H9 (cell line): ENCODE data around the gene DNM2. TPM values are rescaled to one million over a fixed set of nuclear protein-coding genes. Genes with fewer than 3 reads are reported as not detected.

ENCODE experiments used
- DNase-seq: peaks from one replicate; pipeline ENCODE4 v3.0.0-alpha.2; 2017
- H2AFZ ChIP-seq: one replicate; pipeline ENCODE4 v1.6.1; 2013; ENCODE audit warnings: mild to moderate bottlenecking, low read length, control low read depth, moderate library complexity
- H2AK5ac ChIP-seq: 2 replicates; pipeline ENCODE4 v1.6.1; 2013; ENCODE audit warnings: low read length, control low read depth, mixed read lengths; ENCODE audit not compliant: insufficient read length
- H2BK120ac ChIP-seq: one replicate; pipeline ENCODE4 v1.6.1; 2013; ENCODE audit warnings: low read depth, mild to moderate bottlenecking, low read length, control low read depth, inconsistent platforms; ENCODE audit not compliant: poor library complexity, severe bottlenecking
- H2BK12ac ChIP-seq: 2 replicates; pipeline ENCODE4 v1.6.1; 2013; ENCODE audit warnings: low read length, control low read depth, mixed read lengths, low read depth; ENCODE audit not compliant: insufficient read length
- H2BK15ac ChIP-seq: 2 replicates; pipeline ENCODE4 v1.6.1; 2013; ENCODE audit warnings: low read depth, low read length, control low read depth
- H2BK20ac ChIP-seq: one replicate; pipeline ENCODE4 v1.6.1; 2013; ENCODE audit warnings: low read depth, mild to moderate bottlenecking, low read length, control low read depth, inconsistent platforms; ENCODE audit not compliant: poor library complexity, severe bottlenecking
- H2BK5ac ChIP-seq: 2 replicates; pipeline ENCODE4 v1.6.1; 2013; ENCODE audit warnings: low read length, control low read depth, mixed read lengths; ENCODE audit not compliant: insufficient read length
- H3K14ac ChIP-seq: 2 replicates; pipeline ENCODE4 v1.6.1; 2013; ENCODE audit warnings: low read length, control low read depth; ENCODE audit not compliant: insufficient read depth
- H3K18ac ChIP-seq: 2 replicates; pipeline ENCODE4 v1.6.1; 2013; ENCODE audit warnings: low read depth, mild to moderate bottlenecking, mixed read lengths, low read length, control low read depth; ENCODE audit not compliant: insufficient read length
- H3K23ac ChIP-seq: 2 replicates; pipeline ENCODE4 v1.6.1; 2013; ENCODE audit warnings: low read length, control low read depth, mixed read lengths, low read depth; ENCODE audit not compliant: insufficient read length
- H3K23me2 ChIP-seq: 2 replicates; pipeline ENCODE4 v1.6.1; 2013; ENCODE audit warnings: low read depth, mild to moderate bottlenecking, mixed read lengths, low read length, control low read depth; ENCODE audit not compliant: insufficient read length, poor library complexity, severe bottlenecking
- H3K27ac ChIP-seq: 2 replicates; pipeline ENCODE4 v1.5.1; 2013; ENCODE audit warnings: low read length, control low read depth, mixed read lengths, low read depth; ENCODE audit not compliant: insufficient read length
- H3K27me3 ChIP-seq: 2 replicates; pipeline ENCODE4 v1.6.1; 2013; ENCODE audit warnings: low read length, control low read depth, inconsistent platforms; ENCODE audit not compliant: insufficient read depth
- H3K4ac ChIP-seq: 2 replicates; pipeline ENCODE4 v1.6.1; 2013; ENCODE audit warnings: low read depth, mild to moderate bottlenecking, control low read depth, inconsistent platforms, low read length, moderate library complexity
- H3K4me1 ChIP-seq: 2 replicates; pipeline ENCODE4 v1.6.1; 2013; ENCODE audit warnings: low read length, control low read depth, inconsistent platforms; ENCODE audit not compliant: insufficient read depth
- H3K4me2 ChIP-seq: 2 replicates; pipeline ENCODE4 v1.6.1; 2013; ENCODE audit warnings: low read length, control low read depth, mixed read lengths; ENCODE audit not compliant: insufficient read length, insufficient read depth
- H3K56ac ChIP-seq: 2 replicates; pipeline ENCODE4 v1.6.1; 2013; ENCODE audit warnings: low read depth, mild to moderate bottlenecking, mixed read lengths, low read length, control low read depth; ENCODE audit not compliant: insufficient read length
- H3K79me1 ChIP-seq: 2 replicates; pipeline ENCODE4 v1.6.1; 2013; ENCODE audit warnings: low read depth, mild to moderate bottlenecking, moderate library complexity, low read length, control low read depth, inconsistent platforms; ENCODE audit not compliant: insufficient read depth, poor library complexity, severe bottlenecking
- H3K79me2 ChIP-seq: 2 replicates; pipeline ENCODE4 v1.6.1; 2013; ENCODE audit warnings: low read length, control low read depth, inconsistent platforms; ENCODE audit not compliant: insufficient read depth
- H3K9ac ChIP-seq: 2 replicates; pipeline ENCODE4 v1.6.1; 2013; ENCODE audit warnings: low read length, control low read depth, mixed read lengths; ENCODE audit not compliant: insufficient read length; ENCODE audit errors: extremely low read depth
- H3K9me3 ChIP-seq: one replicate; pipeline ENCODE4 v1.6.1; 2013; ENCODE audit warnings: low read depth, low read length, inconsistent platforms; ENCODE audit not compliant: control insufficient read depth
- H3T11ph ChIP-seq: one replicate; pipeline ENCODE4 v1.6.1; 2013; ENCODE audit warnings: mild to moderate bottlenecking, low read length, control low read depth, inconsistent platforms
- H4K20me1 ChIP-seq: one replicate; pipeline ENCODE4 v1.6.1; 2013; ENCODE audit not compliant: control insufficient read depth, insufficient read length, insufficient read depth
- H4K5ac ChIP-seq: 2 replicates; pipeline ENCODE4 v1.6.1; 2013; ENCODE audit warnings: low read depth, mild to moderate bottlenecking, mixed read lengths, low read length, control low read depth; ENCODE audit not compliant: insufficient read length
- H4K8ac ChIP-seq: replicated peaks from 2 replicates; pipeline ENCODE4 v1.6.1; 2013; ENCODE audit warnings: low read length, control low read depth, mixed read lengths, low read depth; ENCODE audit not compliant: insufficient read length
- H4K91ac ChIP-seq: 2 replicates; pipeline ENCODE4 v1.6.1; 2013; ENCODE audit warnings: low read depth, mild to moderate bottlenecking, moderate library complexity, mixed read lengths, low read length, control low read depth; ENCODE audit not compliant: insufficient read length
- H3K27ac Mint-ChIP-seq, 3 experiments: 2 replicates in 2 of 3; 3 replicates in 1 of 3; pipeline ENCODE4 v1.8.0; 2020 to 2021; ENCODE audit warnings: mixed read lengths in 3 of 3, mild to moderate bottlenecking in 1 of 3, moderate library complexity in 1 of 3
- H3K27me3 Mint-ChIP-seq: 2 replicates; pipeline ENCODE4 v1.8.0; 2021; ENCODE audit warnings: low read depth, mild to moderate bottlenecking, moderate library complexity, mixed read lengths
- H3K36me3 Mint-ChIP-seq, 3 experiments: 2 replicates in 2 of 3; 3 replicates in 1 of 3; pipeline ENCODE4 v1.8.0; 2020 to 2021; ENCODE audit warnings: low read depth in 3 of 3, mixed read lengths in 3 of 3; ENCODE audit not compliant: insufficient read depth in 1 of 3
- H3K4me1 Mint-ChIP-seq, 2 experiments: 2 replicates each; pipeline ENCODE4 v1.8.0; 2020; ENCODE audit warnings: mixed read lengths in 2 of 2
- H3K4me3 Mint-ChIP-seq, 2 experiments: 2 replicates in 1 of 2; 3 replicates in 1 of 2; pipeline ENCODE4 v1.8.0; 2020 to 2021; ENCODE audit warnings: mild to moderate bottlenecking in 2 of 2, mixed read lengths in 2 of 2, moderate library complexity in 1 of 2
- H3K9me3 Mint-ChIP-seq, 2 experiments: 2 replicates in 1 of 2; 3 replicates in 1 of 2; pipeline ENCODE4 v1.8.0; 2020; ENCODE audit warnings: mild to moderate bottlenecking in 2 of 2, mixed read lengths in 2 of 2, moderate library complexity in 1 of 2
- WGBS: extraction: QIAGEN DNeasy Blood & Tissue Kit; methylation state at CpG from one replicate; pipeline ENCODE4 v1.1.7; 2013; ENCODE audit warnings: missing lambda C conversion rate, low lambda C conversion rate, mixed read lengths; ENCODE audit not compliant: insufficient read length; ENCODE audit errors: extremely low coverage; 5-methylcytosine and 5-hydroxymethylcytosine counted together
- total RNA-seq: library from RNA; stranded (reverse); gene quantifications from 2 replicates; pipeline ENCODE4 v1.2.1, GENCODE V29; 2021
- TF ChIP-seq, protein P1 (sequence below): fragments of 200-600 bp; sonication (generic); conservative IDR thresholded peaks from 3 replicates; pipeline ENCODE4 v1.8.0; 2021; ENCODE audit warnings: antibody characterized with exemption, mild to moderate bottlenecking

The DNM2 gene
- total RNA-seq, 1 experiment from 2014 or later: 152 TPM

- Histone ChIP-seq H2AFZ (no peak overlapping the region), H3K9ac (no peak overlapping the region), H2BK12ac (no peak overlapping the region), H4K5ac (no peak overlapping the region), H3K4me1 (no peaks in the 10 kb centered on the region), H3K23ac (no peak overlapping the region), H4K20me1 (no peaks in the 10 kb centered on the region), H4K91ac (no peak overlapping the region), H2BK15ac (no peak overlapping the region), H3K56ac (no peak overlapping the region), H2BK5ac (no peak overlapping the region), H3K79me1 (no peaks in the 10 kb centered on the region), H3K27ac (no peak overlapping the region), H4K8ac (no peak overlapping the region), H3K9me3 (no peaks in the 10 kb centered on the region), H2BK120ac (no peak overlapping the region), H3K14ac (no peak overlapping the region), H3K4ac (no peak overlapping the region), H2BK20ac (no peak overlapping the region), H3K27me3 (no peaks in the 10 kb centered on the region), H3K23me2 (no peaks in the 10 kb centered on the region), H3K18ac (no peak overlapping the region), H3K4me2 (no peak overlapping the region), H3T11ph (no peak overlapping the region), H3K79me2 (no peaks in the 10 kb centered on the region), H2AK5ac (no peak overlapping the region)
- no CpG with 5 or more reads among the region's 10 CpGs for WGBS
- no peaks in the 10 kb centered on the region for H3K27me3 Mint-ChIP-seq
- H3K27ac Mint-ChIP-seq: no peak overlapping the region; a peak in 1 of 7 replicates
- TF ChIP-seq, protein P1, sequence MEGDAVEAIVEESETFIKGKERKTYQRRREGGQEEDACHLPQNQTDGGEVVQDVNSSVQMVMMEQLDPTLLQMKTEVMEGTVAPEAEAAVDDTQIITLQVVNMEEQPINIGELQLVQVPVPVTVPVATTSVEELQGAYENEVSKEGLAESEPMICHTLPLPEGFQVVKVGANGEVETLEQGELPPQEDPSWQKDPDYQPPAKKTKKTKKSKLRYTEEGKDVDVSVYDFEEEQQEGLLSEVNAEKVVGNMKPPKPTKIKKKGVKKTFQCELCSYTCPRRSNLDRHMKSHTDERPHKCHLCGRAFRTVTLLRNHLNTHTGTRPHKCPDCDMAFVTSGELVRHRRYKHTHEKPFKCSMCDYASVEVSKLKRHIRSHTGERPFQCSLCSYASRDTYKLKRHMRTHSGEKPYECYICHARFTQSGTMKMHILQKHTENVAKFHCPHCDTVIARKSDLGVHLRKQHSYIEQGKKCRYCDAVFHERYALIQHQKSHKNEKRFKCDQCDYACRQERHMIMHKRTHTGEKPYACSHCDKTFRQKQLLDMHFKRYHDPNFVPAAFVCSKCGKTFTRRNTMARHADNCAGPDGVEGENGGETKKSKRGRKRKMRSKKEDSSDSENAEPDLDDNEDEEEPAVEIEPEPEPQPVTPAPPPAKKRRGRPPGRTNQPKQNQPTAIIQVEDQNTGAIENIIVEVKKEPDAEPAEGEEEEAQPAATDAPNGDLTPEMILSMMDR: no peak
- peaks cover 10 to 29% (median 21%) of the 10 kb centered on the region in 3 experiments; a peak in 6 of 7 replicates for H3K36me3 Mint-ChIP-seq
- no peak overlapping the region for H3K4me3 Mint-ChIP-seq
- no peak for DNase-seq
- H3K9me3 Mint-ChIP-seq: no peaks in the 10 kb centered on the region
- H3K4me1 Mint-ChIP-seq: peaks cover 15 to 25% of the 10 kb centered on the region in 2 experiments
Measured at GRCh38 chr19:10767726-10768125, 49.8 kb downstream of the DNM2 start.
